ENCODE results near the gene IFITM2.

- no peak for TF ChIP-seq ELF4 (IDR thresholded peaks at IDR 0.05)
- no peak for TF ChIP-seq SP1 (IDR thresholded peaks at IDR 0.05)
- TF ChIP-seq BHLHE40 (IDR thresholded peaks at IDR 0.05; ENCODE audit: borderline replicate concordance), result no peak
- no peak for TF ChIP-seq FOXM1 (IDR thresholded peaks at IDR 0.05; ENCODE audit: borderline replicate concordance)
- no peak for TF ChIP-seq TARDBP (IDR thresholded peaks at IDR 0.05)
- TF ChIP-seq CTBP1 (IDR thresholded peaks at IDR 0.05; ENCODE audit: borderline replicate concordance), result no peak
- no peak for TF ChIP-seq SUZ12 (IDR thresholded peaks at IDR 0.05)
- no peak for TF ChIP-seq NFRKB (IDR thresholded peaks at IDR 0.05)
- TF ChIP-seq ZNF384 (IDR thresholded peaks at IDR 0.05), result no peak
- TF ChIP-seq PKNOX1 (IDR thresholded peaks at IDR 0.05), result no peak
- no peak for TF ChIP-seq HDGF (IDR thresholded peaks at IDR 0.05; ENCODE audit: borderline replicate concordance)
These were observed 16.9 kb upstream of the IFITM2 start for GRCh38 chr11:290621-291231.

Measured in HEK293T (cell line).